Ishikawa (cell line): ENCODE measurements around the gene RUBCNL.

ENCODE experiments used
- CEBPB ChIP-seq: IDR thresholded peaks from 2 replicates; pipeline ENCODE4 v1.6.1; 2012
- CREB1 ChIP-seq: IDR thresholded peaks from 2 replicates; pipeline ENCODE4 v1.6.1; 2012; ENCODE audit warnings: low read depth
- EGR1 ChIP-seq: IDR thresholded peaks from 2 replicates; pipeline ENCODE4 v1.6.1; 2012
- EP300 ChIP-seq: IDR thresholded peaks from 2 replicates; pipeline ENCODE4 v1.6.1; 2012; ENCODE audit warnings: borderline replicate concordance
- FOXM1 ChIP-seq: IDR thresholded peaks from 2 replicates; pipeline ENCODE4 v1.6.1; 2012; ENCODE audit warnings: low read depth, borderline replicate concordance
- MAX ChIP-seq: IDR thresholded peaks from 2 replicates; pipeline ENCODE4 v1.6.1; 2012
- NFIC ChIP-seq: IDR thresholded peaks from 2 replicates; pipeline ENCODE4 v1.6.1; 2012
- RAD21 ChIP-seq: IDR thresholded peaks from 2 replicates; pipeline ENCODE4 v1.6.1; 2012; ENCODE audit warnings: low read depth
- REST ChIP-seq: IDR thresholded peaks from 2 replicates; pipeline ENCODE4 v1.6.1; 2012; ENCODE audit warnings: low read depth, mild to moderate bottlenecking
- TAF1 ChIP-seq: IDR thresholded peaks from 2 replicates; pipeline ENCODE4 v1.6.1; 2012; ENCODE audit warnings: low read depth, mild to moderate bottlenecking
- TCF12 ChIP-seq: IDR thresholded peaks from 2 replicates; pipeline ENCODE4 v1.6.1; 2012; ENCODE audit warnings: low read depth
- TEAD4 ChIP-seq: IDR thresholded peaks from 2 replicates; pipeline ENCODE4 v1.6.1; 2012
- USF1 ChIP-seq: IDR thresholded peaks from 2 replicates; pipeline ENCODE4 v1.6.1; 2012
- YY1 ChIP-seq: IDR thresholded peaks from 2 replicates; pipeline ENCODE4 v1.6.1; 2012; ENCODE audit warnings: low read depth
- ZBTB7A ChIP-seq: IDR thresholded peaks from 2 replicates; pipeline ENCODE4 v1.6.1; 2012; ENCODE audit warnings: low read depth

RUBCNL gene

GRCh38 chr13:46388846-46389245 lies 1.8 kb upstream of the RUBCNL start:
- TF ChIP-seq NFIC: no peak
- no peak for TF ChIP-seq EP300
- no peak for TF ChIP-seq CREB1
- no peak for TF ChIP-seq YY1
- no peak for TF ChIP-seq TEAD4
- TF ChIP-seq REST: no peak
- TF ChIP-seq TAF1: no peak
- no peak for TF ChIP-seq MAX
- no peak for TF ChIP-seq CEBPB
- TF ChIP-seq USF1: no peak
- no peak for TF ChIP-seq EGR1

- TF ChIP-seq MAX: no peak
- no peak for TF ChIP-seq YY1
- TF ChIP-seq RAD21: no peak
- no peak for TF ChIP-seq EP300
- no peak for TF ChIP-seq TAF1
- no peak for TF ChIP-seq USF1
- no peak for TF ChIP-seq EGR1
- no peak for TF ChIP-seq CREB1
- no peak for TF ChIP-seq CEBPB
- no peak for TF ChIP-seq ZBTB7A
- TF ChIP-seq REST: no peak
Observed at GRCh38 chr13:46388308-46388707, 1.3 kb upstream of the RUBCNL start.

GRCh38 chr13:46386392-46387063 lies 524 bp downstream of the RUBCNL start:
- TF ChIP-seq TCF12: no peak
- TF ChIP-seq CEBPB: no peak
- no peak for TF ChIP-seq TAF1
- no peak for TF ChIP-seq REST
- TF ChIP-seq EP300: no peak
- no peak for TF ChIP-seq USF1
- TF ChIP-seq YY1: no peak

GRCh38 chr13:46385946-46386345 lies 1.1 kb downstream of the RUBCNL start:
- TF ChIP-seq NFIC: no peak
- TF ChIP-seq MAX: no peak
- TF ChIP-seq CREB1: no peak
- TF ChIP-seq YY1: no peak
- no peak for TF ChIP-seq ZBTB7A
- no peak for TF ChIP-seq TCF12
- TF ChIP-seq EGR1: no peak
- no peak for TF ChIP-seq CEBPB
- TF ChIP-seq REST: no peak
- TF ChIP-seq USF1: no peak
- no peak for TF ChIP-seq TAF1
- TF ChIP-seq TEAD4: no peak
- TF ChIP-seq FOXM1: no peak
- TF ChIP-seq EP300: no peak
- no peak for TF ChIP-seq RAD21
